PC-9 (cell line): Measurements from ENCODE around the gene ANKRD52. TPM values are rescaled to one million over a fixed set of nuclear protein-coding genes. Genes with fewer than 3 reads are reported as not detected.
"Not testable (repeated sequence)": the region's sequence is repeated elsewhere in the genome, so short reads cannot be mapped to it uniquely, and the experiment has no call there.

ENCODE experiments used
- BruUV-seq: library from RNA; stranded (reverse); fragments of 400-500 nt; replicated peaks from 2 replicates; lab custom pipeline; 2021; lab: Mats Ljungman, UMichigan
- CTCF ChIA-PET: fragments of 300-600 bp; sonication (Branson Sonifier 250); formaldehyde crosslinking; loops from one replicate; lab custom pipeline; 2022; ENCODE audit warnings: antibody characterized with exemption; lab: Charles Lee
- POLR2A ChIA-PET: fragments of 300-600 bp; sonication (Branson Sonifier 250); formaldehyde crosslinking; loops from one replicate; lab custom pipeline; 2022; ENCODE audit warnings: antibody characterized with exemption; ENCODE audit not compliant: unreplicated experiment; lab: Charles Lee
- DNase-seq, 2 experiments: peaks; one replicate each; pipeline versions ENCODE4 v3.0.0 to v3.0.0-alpha.2; 2015 to 2022; ENCODE audit warnings: mixed read lengths in 1 of 2
- H2AFZ ChIP-seq: fragments of 200-600 bp; sonication (generic); 2 replicates; pipeline ENCODE4 v1.8.1; 2017; ENCODE audit warnings: antibody characterized with exemption
- H3F3A ChIP-seq: fragments of 200-600 bp; sonication (generic); 2 replicates; pipeline ENCODE4 v1.8.1; 2017; ENCODE audit warnings: antibody characterized with exemption, mild to moderate bottlenecking, low read depth; ENCODE audit not compliant: insufficient read depth
- H3K27ac ChIP-seq: fragments of 200-600 bp; sonication (generic); 2 replicates; pipeline ENCODE4 v1.6.1; 2016; ENCODE audit warnings: mixed run types
- H3K27me3 ChIP-seq: fragments of 200-600 bp; sonication (generic); 2 replicates; pipeline ENCODE4 v1.6.1; 2016; ENCODE audit warnings: low read depth, mixed run types; ENCODE audit not compliant: insufficient read depth
- H3K36me3 ChIP-seq: fragments of 200-600 bp; sonication (generic); 2 replicates; pipeline ENCODE4 v1.6.1; 2016; ENCODE audit warnings: low read depth, mixed run types
- H3K4me1 ChIP-seq: fragments of 200-600 bp; sonication (generic); replicated peaks from 2 replicates; pipeline ENCODE4 v1.6.1; 2016; ENCODE audit warnings: mixed run types; ENCODE audit not compliant: insufficient read depth
- H3K4me2 ChIP-seq: fragments of 200-600 bp; sonication (generic); 2 replicates; pipeline ENCODE4 v1.6.1; 2017; ENCODE audit warnings: mixed run types
- H3K4me3 ChIP-seq: fragments of 200-600 bp; sonication (generic); 2 replicates; pipeline ENCODE4 v1.6.1; 2016; ENCODE audit warnings: mixed run types
- H3K79me2 ChIP-seq: fragments of 200-600 bp; sonication (generic); 2 replicates; pipeline ENCODE4 v1.6.1; 2017; ENCODE audit warnings: low read depth, mixed run types
- H3K9me2 ChIP-seq: fragments of 200-600 bp; sonication (generic); 2 replicates; pipeline ENCODE4 v1.8.1; 2017; ENCODE audit warnings: mild to moderate bottlenecking; ENCODE audit not compliant: insufficient read depth
- H3K9me3 ChIP-seq: fragments of 200-600 bp; sonication (generic); 2 replicates; pipeline ENCODE4 v1.8.1; 2016; ENCODE audit warnings: low read depth; ENCODE audit not compliant: insufficient read depth
- H4K20me1 ChIP-seq: fragments of 200-600 bp; sonication (generic); 2 replicates; pipeline ENCODE4 v1.8.1; 2017; ENCODE audit not compliant: insufficient read depth
- EZH2 ChIP-seq: fragments of 200-600 bp; sonication (generic); IDR thresholded peaks from 2 replicates; pipeline ENCODE4 v1.8.0; 2017; ENCODE audit warnings: antibody characterized with exemption, low read depth
- intact Hi-C: fragments of 100-400 bp; cut with micrococcal nuclease; formaldehyde crosslinking; loops from one replicate; pipeline ENCODE4 v1.10.0; 2022; ENCODE audit not compliant: unreplicated experiment
- total RNA-seq: library from RNA; stranded (reverse); gene quantifications from 2 replicates; pipeline ENCODE4 v1.2.3, GENCODE V29; 2021
- TF ChIP-seq, protein P1 (sequence below): fragments of 200-600 bp; sonication (generic); conservative IDR thresholded peaks from 2 replicates; pipeline ENCODE4 v1.6.1; 2017; ENCODE audit warnings: mixed run types, antibody characterized with exemption, mild to moderate bottlenecking, moderate library complexity

ANKRD52 gene
- total RNA-seq, 1 experiment from 2014 or later, result 59.4 TPM

DNA sequence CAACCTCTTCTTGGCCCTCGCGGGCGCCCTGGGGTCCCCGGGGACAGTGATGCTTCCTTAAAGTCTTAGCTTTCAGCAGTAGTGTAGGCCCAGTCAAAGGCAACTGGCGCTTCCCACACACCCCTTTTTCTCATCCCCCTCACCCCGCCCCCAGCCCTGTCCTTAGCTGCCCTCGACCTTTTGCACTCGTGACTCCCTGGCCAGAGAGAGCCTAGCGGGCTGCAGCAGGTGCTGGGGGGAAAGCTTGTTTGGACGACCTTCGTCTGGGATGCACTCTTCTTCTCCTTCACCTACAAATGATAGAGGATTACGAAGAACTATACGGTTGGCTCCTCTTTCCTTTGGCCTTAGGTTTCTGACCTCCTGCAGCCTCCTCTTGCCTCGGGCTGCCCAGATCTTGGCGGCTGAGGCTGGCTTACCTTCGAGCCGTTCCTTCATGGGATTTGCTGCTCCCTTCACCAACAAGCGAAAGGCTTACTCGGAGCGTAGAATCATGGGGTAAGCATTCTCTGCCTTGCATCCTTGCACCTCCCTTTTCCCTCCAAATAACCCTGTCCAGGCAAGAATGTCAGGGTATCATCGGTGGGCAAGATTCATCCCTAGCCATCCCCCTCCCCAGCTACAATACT lies 9.4 kb upstream of the ANKRD52 start:
- intact Hi-C loops, result loop anchor here (2.0 to 5.0 kb wide), 3 partner anchors 45 to 149 kb away; partner anchors contain the start of gene ZC3H10
- H4K20me1 ChIP-seq, result no peaks in the 10 kb centered on the region
- H3K27me3 ChIP-seq, result no peaks in the 10 kb centered on the region
- peak overlapping the region; percentile 90 for H3K4me2 ChIP-seq
- peaks cover 11% of the 10 kb centered on the region for H3K4me1 ChIP-seq
- H3F3A ChIP-seq, result peaks cover 25% of the 10 kb centered on the region; the same call in 1 of the 2 replicates
- peak overlapping the region; percentile 89; the same call in 1 of the 2 replicates for H2AFZ ChIP-seq
- H3K36me3 ChIP-seq, result no peaks in the 10 kb centered on the region; the same call in 1 of the 2 replicates
- H3K9me3 ChIP-seq, result no peaks in the 10 kb centered on the region
- TF ChIP-seq, protein P1, sequence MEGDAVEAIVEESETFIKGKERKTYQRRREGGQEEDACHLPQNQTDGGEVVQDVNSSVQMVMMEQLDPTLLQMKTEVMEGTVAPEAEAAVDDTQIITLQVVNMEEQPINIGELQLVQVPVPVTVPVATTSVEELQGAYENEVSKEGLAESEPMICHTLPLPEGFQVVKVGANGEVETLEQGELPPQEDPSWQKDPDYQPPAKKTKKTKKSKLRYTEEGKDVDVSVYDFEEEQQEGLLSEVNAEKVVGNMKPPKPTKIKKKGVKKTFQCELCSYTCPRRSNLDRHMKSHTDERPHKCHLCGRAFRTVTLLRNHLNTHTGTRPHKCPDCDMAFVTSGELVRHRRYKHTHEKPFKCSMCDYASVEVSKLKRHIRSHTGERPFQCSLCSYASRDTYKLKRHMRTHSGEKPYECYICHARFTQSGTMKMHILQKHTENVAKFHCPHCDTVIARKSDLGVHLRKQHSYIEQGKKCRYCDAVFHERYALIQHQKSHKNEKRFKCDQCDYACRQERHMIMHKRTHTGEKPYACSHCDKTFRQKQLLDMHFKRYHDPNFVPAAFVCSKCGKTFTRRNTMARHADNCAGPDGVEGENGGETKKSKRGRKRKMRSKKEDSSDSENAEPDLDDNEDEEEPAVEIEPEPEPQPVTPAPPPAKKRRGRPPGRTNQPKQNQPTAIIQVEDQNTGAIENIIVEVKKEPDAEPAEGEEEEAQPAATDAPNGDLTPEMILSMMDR, result no peak
- no peak for TF ChIP-seq EZH2
- DNase-seq, result no peak
- H3K9me2 ChIP-seq, result no peaks in the 10 kb centered on the region
- BruUV-seq, result no TSS peak
- ChIA-PET CTCF (interaction anchor here (0.6 to 0.8 kb wide), 2 partner anchors 9 to 24 kb away, joined by 4 to 5 read pairs; no protein-coding TSS in a partner anchor), POLR2A (interaction anchor here (0.7 to 1.1 kb wide), 3 partner anchors 24 to 93 kb away, joined by 3 to 6 read pairs (median 5); partner anchors contain the start of gene STAT2)
- H3K4me3 ChIP-seq, result peak overlapping the region; percentile 75; the same call in 1 of the 2 replicates
- H3K79me2 ChIP-seq, result no peaks in the 10 kb centered on the region
- no peak overlapping the region for H3K27ac ChIP-seq

DNA sequence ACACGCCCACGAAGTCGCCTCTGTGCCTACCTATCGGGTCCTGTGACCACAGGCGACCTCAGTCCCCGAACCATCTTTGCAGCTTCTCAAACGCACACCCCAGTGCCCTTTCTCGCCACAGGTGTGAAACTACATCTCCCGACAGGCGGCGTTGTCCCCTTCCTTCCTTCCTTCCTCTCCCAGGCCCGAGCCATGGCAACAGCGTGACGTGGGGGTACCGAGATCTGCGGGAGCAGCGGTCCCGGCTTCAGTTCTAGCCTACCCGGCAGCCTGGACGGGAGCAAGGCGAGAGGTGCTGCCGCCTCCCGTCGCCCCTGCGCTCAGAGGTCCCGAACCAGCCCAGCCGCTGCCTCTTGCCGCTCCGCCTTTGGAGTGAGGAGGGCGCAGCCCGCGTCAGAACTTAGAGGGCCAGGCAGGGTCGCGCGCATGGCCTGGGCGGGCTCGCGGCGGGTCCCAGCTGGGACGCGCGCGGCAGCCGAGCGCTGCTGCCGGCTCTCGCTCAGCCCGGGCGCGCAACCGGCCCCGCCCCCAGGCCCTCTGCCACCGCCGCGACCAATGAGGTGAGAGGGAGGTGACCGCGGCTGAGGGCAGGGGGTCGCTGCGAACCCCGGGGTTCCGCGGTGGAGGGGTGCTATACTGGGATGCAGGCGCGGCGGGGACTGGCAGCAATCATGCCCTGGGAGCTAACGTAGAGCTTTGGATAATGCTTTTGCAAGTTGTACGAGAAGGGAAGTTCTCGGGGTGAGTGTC lies 8.7 kb upstream of the ANKRD52 start, which contains the start of gene COQ10A:
Gene COQ10A (plus strand): TSS at position 250 of the 750 bp plus-strand sequence. CDS start 177 bp downstream, at position 427.
- H3K36me3 ChIP-seq, result no peaks in the 10 kb centered on the region; the same call in 1 of the 2 replicates
- H3K27me3 ChIP-seq, result no peaks in the 10 kb centered on the region
- TF ChIP-seq EZH2, result no peak
- TF ChIP-seq, protein P1, result peak; percentile 73
- no peaks in the 10 kb centered on the region for H3K9me3 ChIP-seq
- no TSS peak for BruUV-seq
- H3K79me2 ChIP-seq, result no peaks in the 10 kb centered on the region
- H3K4me2 ChIP-seq, result peak within 1 kb of the TSS; percentile 90
- peaks cover 15% of the 10 kb centered on the region for H3K4me1 ChIP-seq
- H4K20me1 ChIP-seq, result no peaks in the 10 kb centered on the region
- CTCF ChIA-PET, result interaction anchor here (0.5 to 0.8 kb wide), 2 partner anchors 25 to 54 kb away, joined by 3 to 5 read pairs; no protein-coding TSS in a partner anchor
- peak within 1 kb of the TSS; percentile 89 for H2AFZ ChIP-seq
- intact Hi-C loops, result loop anchor here (1.0 to 5.0 kb wide), 4 partner anchors 9 to 148 kb away; partner anchors contain the start of genes ANKRD52 and ZC3H10
- peaks cover 30% of the 10 kb centered on the region; the same call in 1 of the 2 replicates for H3F3A ChIP-seq
- DNase-seq, result peak; percentile 57 to 85
- POLR2A ChIA-PET, result interaction anchor here (0.5 to 1.1 kb wide), 6 partner anchors 25 to 150 kb away, joined by 3 to 11 read pairs (median 6); partner anchors contain the start of gene STAT2
- H3K4me3 ChIP-seq, result peak within 1 kb of the TSS; percentile 75
- H3K9me2 ChIP-seq, result no peaks in the 10 kb centered on the region
- no peak within 1 kb of the TSS for H3K27ac ChIP-seq

DNA sequence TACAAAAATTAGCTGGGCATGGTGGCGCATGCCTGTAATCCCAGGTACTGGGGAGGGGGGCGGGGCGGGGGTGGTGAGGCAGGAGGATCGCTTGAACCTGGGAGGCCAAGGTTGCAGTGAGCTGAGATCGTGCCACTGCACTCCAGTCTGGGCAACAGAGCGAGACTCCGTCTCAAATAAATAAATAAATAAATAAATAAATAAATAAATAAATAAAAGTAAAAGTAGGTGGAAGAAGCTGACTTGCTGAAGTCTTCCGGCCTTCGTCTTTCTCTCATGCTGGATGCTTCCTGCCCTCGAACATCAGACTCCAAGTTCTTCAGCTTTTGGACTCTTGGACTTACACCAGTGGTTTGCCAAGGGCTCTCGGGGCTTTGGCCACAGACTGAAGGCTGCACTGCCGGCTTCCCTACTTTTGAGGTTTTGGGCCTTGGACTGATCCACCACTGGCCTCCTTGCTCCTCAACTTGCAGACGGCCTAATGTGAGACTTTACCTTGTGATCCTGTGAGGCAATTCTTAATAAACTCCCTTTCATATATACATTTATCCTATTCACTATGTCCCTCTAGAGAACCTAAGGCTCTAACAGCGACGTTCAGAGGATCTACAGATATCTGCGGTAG lies 8.0 kb upstream of the ANKRD52 start:
- intact Hi-C loops, result loop anchor here (1.0 to 5.0 kb wide), 4 partner anchors 8 to 147 kb away; partner anchors contain the start of genes ANKRD52 and ZC3H10
- H3K9me3 ChIP-seq, H3K27ac ChIP-seq, H3K79me2 ChIP-seq, H3K27me3 ChIP-seq, H4K20me1 ChIP-seq, DNase-seq, H3K36me3 ChIP-seq, H3K9me2 ChIP-seq: not testable (repeated sequence)
- H2AFZ ChIP-seq, result peak overlapping the region; percentile 89
- peak overlapping the region; percentile 90 for H3K4me2 ChIP-seq
- TSS peak; percentile 49 for BruUV-seq
- H3F3A ChIP-seq, result peaks cover 28% of the 10 kb centered on the region; the same call in 1 of the 2 replicates
- ChIA-PET CTCF (interaction anchor here (0.5 to 0.6 kb wide), 2 partner anchors 55 to 1331 kb away, joined by 3 to 4 read pairs; no protein-coding TSS in a partner anchor), POLR2A (interaction anchor here (0.5 to 0.7 kb wide), 3 partner anchors 52 to 151 kb away, joined by 4 to 11 read pairs (median 7); no protein-coding TSS in a partner anchor)
- peak overlapping the region; percentile 75 for H3K4me3 ChIP-seq
- H3K4me1 ChIP-seq, result peaks cover 22% of the 10 kb centered on the region

DNA sequence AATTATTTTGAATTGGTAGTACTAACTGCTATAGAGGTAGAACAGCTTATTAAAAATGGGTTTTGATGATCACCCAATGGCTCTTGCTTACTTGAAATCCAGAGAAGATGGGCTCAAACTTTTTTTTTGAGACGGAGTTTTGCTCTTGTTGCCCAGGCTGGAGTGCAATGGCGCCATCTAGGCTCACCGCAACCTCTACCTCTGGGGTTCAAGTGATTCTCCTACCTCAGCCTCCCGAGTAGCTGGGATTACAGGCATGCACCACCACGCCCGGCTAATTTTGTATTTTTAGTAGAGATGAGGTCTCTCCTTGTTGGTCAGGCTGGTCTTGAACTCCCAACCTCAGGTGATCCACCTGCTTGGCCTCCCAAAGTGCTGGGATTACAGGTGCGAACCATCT lies 4.8 kb upstream of the ANKRD52 start:
- H3K4me2 ChIP-seq, POLR2A ChIA-PET, H3K4me3 ChIP-seq, H3K9me3 ChIP-seq, CTCF ChIA-PET, H3K79me2 ChIP-seq, H3K9me2 ChIP-seq, BruUV-seq, H3K27ac ChIP-seq, H2AFZ ChIP-seq, DNase-seq, H4K20me1 ChIP-seq, H3K36me3 ChIP-seq, H3K27me3 ChIP-seq, intact Hi-C loops: not testable (repeated sequence)
- H3F3A ChIP-seq, result peaks cover 28% of the 10 kb centered on the region; the same call in 1 of the 2 replicates
- peaks cover 29% of the 10 kb centered on the region for H3K4me1 ChIP-seq
